NCI-H2171 treated with DMSO at 0.1 percent for 48 hours (cell line): Measurements from ENCODE around the gene RAB31.
"Not testable (repeated sequence)": the region's sequence is repeated elsewhere in the genome, so short reads cannot be mapped to it uniquely, and the experiment has no call there.

Experiments
- DNase-seq: peaks from one replicate; lab custom pipeline; 2025; lab: John Stamatoyannopoulos, UW

RAB31 gene

GRCh38 chr18:9839211-9839610 is 131.1 kb downstream of the RAB31 start:
- DNase-seq, result no peak

- DNase-seq, result no peak
Observed at GRCh38 chr18:9839853-9840252, 131.8 kb downstream of the RAB31 start.

- no peak for DNase-seq
Observed at GRCh38 chr18:9841752-9842151, 133.7 kb downstream of the RAB31 start.

GRCh38 chr18:9842448-9842847 is 134.3 kb downstream of the RAB31 start:
- no peak for DNase-seq

- no peak for DNase-seq
Observed at GRCh38 chr18:9845256-9845655, 137.2 kb downstream of the RAB31 start.

GRCh38 chr18:9846162-9846925 is 138.2 kb downstream of the RAB31 start:
- no peak for DNase-seq

- peak; percentile 34 for DNase-seq
Observed at GRCh38 chr18:9848170-9848879, 140.2 kb downstream of the RAB31 start.

- DNase-seq, result no peak
Observed at GRCh38 chr18:9849407-9850283, 141.5 kb downstream of the RAB31 start.

GRCh38 chr18:9850309-9850708 is 142.2 kb downstream of the RAB31 start:
- DNase-seq, result no peak

GRCh38 chr18:9851511-9851910 is 143.4 kb downstream of the RAB31 start:
- no peak for DNase-seq

- no peak for DNase-seq
Observed at GRCh38 chr18:9852266-9853081, 144.4 kb downstream of the RAB31 start.

GRCh38 chr18:9854801-9855676 is 146.9 kb downstream of the RAB31 start:
- no peak for DNase-seq

GRCh38 chr18:9855681-9856080 is 147.6 kb downstream of the RAB31 start:
- DNase-seq, result no peak

- DNase-seq, result no peak
Observed at GRCh38 chr18:9856092-9856491, 148.0 kb downstream of the RAB31 start.

GRCh38 chr18:9857479-9857998 is 149.4 kb downstream of the RAB31 start:
- DNase-seq, result not testable (repeated sequence)

GRCh38 chr18:9858642-9859041 is 150.5 kb downstream of the RAB31 start:
- DNase-seq, result no peak

GRCh38 chr18:9859232-9859631 is 151.1 kb downstream of the RAB31 start:
- no peak for DNase-seq

- DNase-seq, result no peak
Observed at GRCh38 chr18:9860682-9861081, 152.6 kb downstream of the RAB31 start.

- no peak for DNase-seq
Observed at GRCh38 chr18:9861157-9861556, 153.1 kb downstream of the RAB31 start.

- no peak for DNase-seq
Observed at GRCh38 chr18:9861933-9862332, 153.8 kb downstream of the RAB31 start.
